ENCODE results near the gene USP1.
A peak's percentile ranks its signal among the peaks of the same experiment; 100 is the strongest.

USP1 gene, protein sequence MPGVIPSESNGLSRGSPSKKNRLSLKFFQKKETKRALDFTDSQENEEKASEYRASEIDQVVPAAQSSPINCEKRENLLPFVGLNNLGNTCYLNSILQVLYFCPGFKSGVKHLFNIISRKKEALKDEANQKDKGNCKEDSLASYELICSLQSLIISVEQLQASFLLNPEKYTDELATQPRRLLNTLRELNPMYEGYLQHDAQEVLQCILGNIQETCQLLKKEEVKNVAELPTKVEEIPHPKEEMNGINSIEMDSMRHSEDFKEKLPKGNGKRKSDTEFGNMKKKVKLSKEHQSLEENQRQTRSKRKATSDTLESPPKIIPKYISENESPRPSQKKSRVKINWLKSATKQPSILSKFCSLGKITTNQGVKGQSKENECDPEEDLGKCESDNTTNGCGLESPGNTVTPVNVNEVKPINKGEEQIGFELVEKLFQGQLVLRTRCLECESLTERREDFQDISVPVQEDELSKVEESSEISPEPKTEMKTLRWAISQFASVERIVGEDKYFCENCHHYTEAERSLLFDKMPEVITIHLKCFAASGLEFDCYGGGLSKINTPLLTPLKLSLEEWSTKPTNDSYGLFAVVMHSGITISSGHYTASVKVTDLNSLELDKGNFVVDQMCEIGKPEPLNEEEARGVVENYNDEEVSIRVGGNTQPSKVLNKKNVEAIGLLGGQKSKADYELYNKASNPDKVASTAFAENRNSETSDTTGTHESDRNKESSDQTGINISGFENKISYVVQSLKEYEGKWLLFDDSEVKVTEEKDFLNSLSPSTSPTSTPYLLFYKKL

GRCh38 chr1:62436466-62437272, at the start of gene USP1:
TSS of gene USP1 (plus strand) at chr1:62437049. CDS start at chr1:62439868, 2,819 bp downstream.
- DNase-seq (peak; percentile 95), ATAC-seq (peak; percentile 93)

- no peak for ATAC-seq
Measured at GRCh38 chr1:62389531-62389930, 47.3 kb upstream of the USP1 start.

DNA sequence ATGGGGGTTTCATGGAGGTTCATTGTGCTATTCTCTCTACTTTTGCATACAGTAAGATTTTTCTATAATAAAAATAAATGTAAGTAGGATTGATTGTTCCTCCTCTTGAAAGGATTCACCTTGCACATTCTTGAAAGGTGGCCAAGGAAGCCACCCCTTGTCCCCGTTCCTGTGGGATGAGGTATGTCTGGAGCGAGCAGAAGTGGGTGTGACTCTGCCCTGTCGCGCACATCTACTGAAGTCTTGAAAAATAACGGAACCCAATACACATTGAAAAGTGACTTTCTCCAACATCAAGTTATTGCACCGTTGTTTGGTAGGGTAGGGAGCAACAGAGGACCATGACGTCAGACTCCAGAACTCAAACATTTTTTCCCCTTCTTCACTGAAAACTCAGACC, 46.8 kb upstream of the USP1 start:
- DNase-seq (no peak), ATAC-seq (no peak)

More at GRCh38 chr1:62389531-62389930, 47.3 kb upstream of the USP1 start:
- DNase-seq, result no peak

GRCh38 chr1:62391369-62391971, 45.4 kb upstream of the USP1 start:
- DNase-seq (peak; percentile 40), ATAC-seq (no peak)

GRCh38 chr1:62392951-62393350, 43.9 kb upstream of the USP1 start:
- ATAC-seq (no peak), DNase-seq (no peak)

DNA sequence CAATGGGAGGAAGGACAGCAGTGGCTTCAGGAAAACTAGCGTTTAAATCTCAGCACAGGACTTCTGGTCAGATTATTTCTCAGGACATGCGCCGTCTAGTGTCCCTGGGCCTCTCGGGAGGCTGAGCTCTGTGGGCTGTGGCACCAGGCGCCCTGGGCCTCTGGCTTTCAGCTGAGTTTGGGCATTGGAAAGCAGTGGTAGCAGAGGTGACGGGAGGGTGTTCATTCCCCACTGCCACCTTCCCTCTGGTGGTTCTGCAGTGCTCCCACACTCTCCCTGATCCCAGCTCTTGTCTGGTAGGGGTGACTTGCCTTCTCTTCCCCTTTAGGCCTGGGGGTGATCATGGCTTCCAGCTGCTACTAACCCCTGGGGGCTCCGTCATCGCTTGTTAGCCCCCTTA, 42.2 kb upstream of the USP1 start:
- DNase-seq, result no peak
- no peak for ATAC-seq

DNA sequence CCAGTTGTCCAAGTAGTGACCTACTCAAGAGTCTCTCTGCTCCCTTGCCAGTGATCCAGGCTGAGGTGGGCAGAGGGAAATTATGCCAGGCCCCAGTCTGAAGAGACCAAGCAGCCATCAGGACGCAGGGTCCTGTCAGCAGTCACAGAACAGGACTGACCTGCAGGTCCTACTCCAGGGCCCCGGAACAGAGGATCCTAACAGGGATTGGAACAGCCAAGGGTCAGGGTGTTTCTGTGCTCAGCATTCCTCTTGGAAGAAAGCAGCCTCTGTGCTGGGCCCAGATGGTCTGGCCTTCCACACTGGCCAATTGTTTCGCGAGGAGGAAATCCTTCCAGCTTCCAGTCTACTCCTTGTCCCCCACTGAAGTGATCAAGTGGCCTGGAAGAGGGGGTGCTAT, 41.6 kb upstream of the USP1 start:
- ATAC-seq, result no peak
- DNase-seq, result no peak

DNA sequence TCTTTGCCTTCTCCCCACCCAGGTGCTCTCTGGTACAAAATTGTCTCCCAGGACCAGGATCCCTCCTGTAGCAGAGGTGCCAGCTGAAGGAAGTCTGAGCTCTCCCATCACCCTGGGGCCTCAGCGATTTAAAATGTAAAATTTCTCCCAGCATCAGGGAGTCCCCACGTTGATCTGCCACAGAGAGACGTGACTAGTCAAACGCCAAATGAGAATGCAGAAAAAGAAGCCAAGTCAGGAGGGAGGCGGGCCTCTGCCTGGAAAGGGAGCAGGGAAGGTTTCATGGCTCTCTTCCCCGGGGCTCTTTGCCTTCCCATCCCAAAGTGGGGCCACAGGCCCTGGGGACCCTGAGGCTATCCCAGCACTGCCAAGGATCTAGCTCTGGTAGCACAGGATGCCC, 40.0 kb upstream of the USP1 start:
- ATAC-seq (no peak), DNase-seq (no peak)

- DNase-seq (no peak), ATAC-seq (no peak)
Measured at GRCh38 chr1:62397301-62397700, 39.5 kb upstream of the USP1 start.

- DNase-seq (no peak), ATAC-seq (no peak)
Measured at GRCh38 chr1:62398377-62398776, 38.5 kb upstream of the USP1 start.

DNA sequence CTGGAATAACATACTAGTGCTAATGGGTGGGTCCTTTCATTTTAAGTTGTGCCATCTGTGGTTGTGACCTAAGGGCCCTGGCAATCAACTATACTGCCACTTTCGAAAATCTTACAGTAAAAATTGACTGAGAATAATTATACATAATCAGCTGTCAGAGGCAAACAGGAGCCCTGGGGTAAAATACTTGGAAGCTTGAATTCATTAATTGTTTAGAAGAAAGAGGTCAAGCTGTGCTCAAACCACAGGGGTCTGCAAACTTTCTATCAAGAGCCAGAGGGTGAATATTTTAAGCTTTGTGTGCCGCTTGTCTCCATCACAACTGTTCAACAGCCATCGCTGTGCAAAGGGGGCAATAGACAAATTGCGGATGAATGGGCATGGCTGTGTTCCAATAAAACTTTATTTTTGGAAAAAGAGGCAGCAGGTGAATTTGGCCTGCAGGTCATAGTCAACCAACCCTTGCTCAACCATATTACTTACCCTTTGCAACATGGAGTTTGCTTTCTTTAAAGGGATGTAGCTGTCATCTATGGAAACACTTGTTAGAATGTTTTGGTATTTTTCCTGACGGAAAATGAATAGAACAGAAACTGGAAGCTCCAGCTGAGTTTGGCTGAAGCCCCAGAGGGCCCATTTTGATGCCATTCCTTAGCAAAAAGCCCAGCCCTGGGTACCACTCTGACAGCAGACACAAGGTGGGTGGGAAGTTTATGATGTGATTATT, 35.7 kb upstream of the USP1 start:
- ATAC-seq (no peak), DNase-seq (no peak)

DNA sequence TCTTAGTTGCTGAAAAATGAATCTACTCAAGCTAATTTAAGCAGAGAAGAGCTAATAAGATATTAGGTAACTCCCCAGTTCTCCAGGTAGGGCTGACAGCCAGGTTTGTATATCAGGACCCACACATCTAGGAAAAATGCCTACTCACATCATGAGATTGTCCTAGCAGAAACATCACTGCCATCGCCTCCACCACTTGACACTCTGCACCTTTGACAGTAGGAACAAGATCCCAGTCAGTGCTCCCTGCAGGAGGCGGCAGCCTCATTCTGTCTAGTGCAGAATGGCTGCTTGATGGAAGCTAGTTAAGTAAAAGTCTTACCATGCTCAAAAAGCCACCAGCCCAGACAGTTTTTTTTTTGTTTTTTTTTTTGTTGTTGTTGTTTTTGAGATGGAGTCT, 31.6 kb upstream of the USP1 start:
- DNase-seq (no peak), ATAC-seq (no peak)

DNA sequence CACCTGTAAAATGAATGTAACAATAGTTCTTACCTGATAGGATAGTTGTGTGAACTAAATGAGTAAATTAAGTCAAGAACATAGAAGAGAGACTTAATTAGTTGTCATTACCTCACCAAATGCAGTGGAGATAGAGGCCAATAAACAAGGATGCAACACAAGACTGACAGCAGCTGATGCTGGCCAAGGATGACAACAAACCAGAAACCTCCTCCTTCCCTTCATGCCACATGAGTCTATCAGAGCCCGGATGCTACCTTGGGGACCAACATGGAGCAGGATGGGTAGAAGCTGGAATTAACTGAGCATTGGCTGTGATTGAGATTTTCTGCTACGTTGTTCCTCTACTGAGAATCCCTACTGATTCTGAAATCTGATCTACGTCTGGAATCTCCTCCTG, 30.3 kb upstream of the USP1 start:
- DNase-seq (no peak), ATAC-seq (no peak)

DNA sequence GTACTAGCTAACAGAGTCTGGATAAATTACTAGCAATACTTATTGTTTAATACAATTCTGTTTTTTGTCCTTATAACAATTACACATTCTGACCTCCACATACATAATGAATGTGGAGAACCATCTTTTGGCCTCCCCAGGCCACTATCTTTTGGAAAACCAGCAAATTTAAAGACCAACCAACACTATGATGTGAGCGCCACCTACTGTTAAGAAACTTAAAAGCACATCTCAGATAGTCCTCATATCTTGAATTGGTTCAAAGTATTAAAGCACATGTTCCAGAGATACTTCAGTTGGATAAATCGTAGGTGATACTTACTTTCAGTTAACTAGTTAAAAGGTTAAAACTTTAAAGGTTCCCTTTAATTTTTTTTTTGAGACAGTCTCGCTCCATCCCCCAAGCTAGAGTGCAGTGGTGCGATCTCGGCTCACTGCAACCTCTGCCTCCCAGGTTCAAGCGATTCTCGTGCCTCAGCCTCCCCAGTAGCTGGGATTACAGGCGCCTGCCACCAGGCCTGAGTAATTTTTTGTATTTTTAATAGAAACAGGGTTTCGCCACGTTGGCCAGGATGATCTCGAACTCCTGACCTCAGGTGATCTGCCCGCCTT, 29.3 kb upstream of the USP1 start:
- DNase-seq (no peak), ATAC-seq (peak; percentile 46)

GRCh38 chr1:62415687-62416086, 21.2 kb upstream of the USP1 start:
- no peak for ATAC-seq

DNA sequence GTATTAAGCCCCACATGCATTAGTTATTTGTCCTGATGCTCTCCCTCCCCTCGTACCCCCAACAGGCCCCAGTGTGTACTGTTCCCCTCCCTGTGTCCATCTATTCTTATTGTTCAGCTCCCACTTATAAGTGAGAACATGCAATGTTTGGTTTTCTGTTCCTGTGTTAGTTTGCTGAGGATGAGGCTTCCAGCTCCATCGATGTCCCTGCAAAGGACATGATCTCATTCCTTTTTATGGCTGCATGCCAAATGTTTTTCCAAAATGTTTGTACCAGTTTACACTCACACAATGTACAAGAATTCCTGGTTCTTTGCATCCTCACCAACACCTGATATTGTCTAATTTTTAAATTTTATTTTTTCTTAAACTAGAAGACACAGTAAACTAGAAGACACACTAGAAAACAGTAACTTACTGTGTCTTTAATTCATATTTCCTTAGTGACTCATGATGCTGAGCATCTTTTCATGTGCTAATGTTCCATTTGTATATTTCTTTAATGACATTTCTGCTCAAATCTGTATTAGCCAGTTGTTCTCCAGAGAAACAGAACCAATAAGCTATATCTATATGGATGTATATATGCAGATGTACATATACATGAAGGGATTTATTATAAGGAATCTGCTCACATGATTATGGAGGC, 19.4 kb upstream of the USP1 start:
- DNase-seq (no peak), ATAC-seq (no peak)

More at GRCh38 chr1:62415687-62416086, 21.2 kb upstream of the USP1 start:
- DNase-seq, result no peak

DNA sequence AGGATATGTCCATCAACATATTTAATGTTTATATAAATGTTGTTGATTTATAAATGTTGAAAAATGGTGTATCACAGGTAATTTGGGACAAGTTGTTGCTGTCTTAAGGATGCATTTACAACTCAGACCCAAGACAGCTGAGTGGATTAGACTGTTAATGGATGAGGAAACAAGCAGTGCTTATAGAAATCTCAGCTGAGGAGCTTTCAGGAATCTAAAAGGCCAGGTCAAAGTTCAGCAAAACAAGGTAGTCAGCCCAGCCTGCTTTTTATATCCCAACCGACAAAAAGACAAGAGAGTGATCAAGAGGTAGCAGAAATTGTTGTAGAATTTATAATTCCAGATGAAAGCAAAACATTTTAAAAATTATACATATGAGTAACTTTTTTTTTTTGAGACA, 16.6 kb upstream of the USP1 start:
- ATAC-seq (no peak), DNase-seq (no peak)

- DNase-seq (no peak), ATAC-seq (no peak)
Measured at GRCh38 chr1:62423580-62424242, 13.1 kb upstream of the USP1 start.

DNA sequence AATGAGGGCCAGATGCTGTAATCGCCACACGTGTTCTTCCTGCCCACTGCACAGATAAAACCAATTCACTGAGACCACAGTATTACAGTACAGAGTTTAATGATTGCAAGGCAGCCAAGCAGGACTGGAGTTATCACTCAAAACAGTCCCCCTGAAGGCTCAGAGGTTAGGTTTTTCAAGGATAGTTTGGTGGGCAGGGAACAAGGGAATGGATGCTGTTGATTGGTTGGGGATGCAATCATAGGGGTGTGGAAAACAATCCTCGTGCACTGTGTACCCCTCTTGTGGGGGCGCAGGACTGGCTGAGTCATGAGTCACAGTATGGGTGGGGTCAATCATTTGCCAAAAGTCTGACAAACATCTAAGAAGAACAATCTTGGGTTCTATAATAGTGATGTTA, 12.4 kb upstream of the USP1 start:
- DNase-seq (no peak), ATAC-seq (no peak)

GRCh38 chr1:62425041-62425440, 11.8 kb upstream of the USP1 start:
- DNase-seq, result no peak
- ATAC-seq, result no peak

All from stimulated activated naive CD8-positive, alpha-beta T cell treated with anti-CD3 and anti-CD28 coated beads, Interleukin-15, Interleukin-2, amounts not matched to agents 100 U/mL and 50 U/mL, for 24 hours (primary cell).